A549 (cell line): ENCODE data around the gene LIPH. TPM values are rescaled to one million over a fixed set of nuclear protein-coding genes. Genes with fewer than 3 reads are reported as not detected.

ENCODE experiments used
- ATAC-seq, 2 experiments: fragments of 200-7000 bp in 1 of 2; fragments of >200 bp in 1 of 2; cut with Nextera tagmentation in 1 of 2; cut with Tn5 transposase in 1 of 2; 3 replicates each; pipeline versions ENCODE4 v1.8.0 to v1.9.1; 2018 to 2020; ENCODE audit warnings: mild to moderate bottlenecking in 1 of 2, moderate library complexity in 1 of 2
- CTCF ChIA-PET: fragments of 300-600 bp; sonication (Branson Sonifier 250); formaldehyde crosslinking; extraction: SDS; loops from one replicate; lab custom pipeline; 2021; ENCODE audit warnings: antibody characterized with exemption, inconsistent platforms; lab: Yijun Ruan, JAX
- POLR2A ChIA-PET: fragments of 350-600 bp; formaldehyde crosslinking; extraction: SDS; loops from one replicate; lab custom pipeline; 2021; ENCODE audit warnings: antibody characterized with exemption, inconsistent platforms; lab: Yijun Ruan, JAX
- DNase-seq, 2 experiments: peaks; one replicate each; pipeline versions ENCODE4 v3.0.0 to v3.0.0-alpha.2; 2011 to 2016; ENCODE audit warnings: low read depth in 1 of 2, low spot score in 1 of 2
- FAIRE-seq: peaks from 2 replicates; lab custom pipeline; 2011; peaks lifted over from hg19 to GRCh38; lab: Jason Lieb, UNC
- H3K27ac ChIP-seq, 2 experiments: fragments of >200 bp; sonication (Bioruptor Twin); formaldehyde crosslinking; 3 replicates each; pipeline ENCODE4 v1.5.1; 2016 to 2017
- H3K4me1 ChIP-seq: fragments of >200 bp; sonication (Bioruptor Twin); formaldehyde crosslinking; 3 replicates; pipeline ENCODE4 v1.6.1; 2016
- H3K4me2 ChIP-seq: fragments of >200 bp; sonication (Bioruptor Twin); formaldehyde crosslinking; 3 replicates; pipeline ENCODE4 v1.6.1; 2016
- H3K4me3 ChIP-seq: fragments of >200 bp; sonication (Bioruptor Twin); formaldehyde crosslinking; 3 replicates; pipeline ENCODE4 v1.5.1; 2016
- H3K9me3 ChIP-seq: fragments of >200 bp; sonication (Bioruptor Twin); formaldehyde crosslinking; 3 replicates; pipeline ENCODE4 v1.6.1; 2016
- CHD2 ChIP-seq: fragments of 150-350 bp; IDR thresholded peaks from 2 replicates; pipeline ENCODE4 v1.6.1; 2014; ENCODE audit warnings: low read length; ENCODE audit not compliant: partially characterized antibody
- CHD4 ChIP-seq: fragments of 200-600 bp; sonication (generic); IDR thresholded peaks from 2 replicates; pipeline ENCODE4 v1.6.1; 2016; ENCODE audit warnings: antibody characterized with exemption, mild to moderate bottlenecking, borderline replicate concordance
- EHF ChIP-seq: fragments of 250-450 bp; sonication (Bioruptor Pico); IDR thresholded peaks from 2 replicates; pipeline ENCODE4 v1.5.0; 2020; ENCODE audit warnings: mild to moderate bottlenecking
- EHMT2 ChIP-seq: fragments of 200-600 bp; sonication (generic); IDR thresholded peaks from 2 replicates; pipeline ENCODE4 v1.6.1; 2016; ENCODE audit warnings: antibody characterized with exemption, low read depth, mild to moderate bottlenecking, moderate library complexity
- HDAC2 ChIP-seq: fragments of 200-600 bp; sonication (generic); IDR thresholded peaks from 2 replicates; pipeline ENCODE4 v1.6.1; 2016
- HOXA7 ChIP-seq: fragments of 250-450 bp; sonication (Bioruptor Pico); IDR thresholded peaks from 2 replicates; pipeline ENCODE4 v1.5.0; 2020; ENCODE audit warnings: mild to moderate bottlenecking, moderate library complexity
- JUN ChIP-seq, 2 experiments: fragments of >200 bp; sonication (Bioruptor Twin); formaldehyde crosslinking; IDR thresholded peaks; 2 replicates in 1 of 2; 3 replicates in 1 of 2; pipeline ENCODE4 v1.6.1; 2016 to 2017
- JUNB ChIP-seq: fragments of >200 bp; sonication (Bioruptor Twin); formaldehyde crosslinking; IDR thresholded peaks from 2 replicates; pipeline ENCODE4 v1.6.1; 2016
- KDM5A ChIP-seq: fragments of 200-600 bp; sonication (generic); IDR thresholded peaks from 2 replicates; pipeline ENCODE4 v1.6.1; 2016; ENCODE audit warnings: antibody characterized with exemption, mild to moderate bottlenecking
- MYC ChIP-seq: IDR thresholded peaks from 2 replicates; pipeline ENCODE4 v1.6.1; 2012; ENCODE audit warnings: mild to moderate bottlenecking, inconsistent platforms, low read length, improper control_type of control experiment, borderline replicate concordance
- NR3C1 ChIP-seq: fragments of >200 bp; sonication (Bioruptor Twin); formaldehyde crosslinking; IDR thresholded peaks from 3 replicates; pipeline ENCODE4 v1.6.1; 2017
- PBX3 ChIP-seq: IDR thresholded peaks from 2 replicates; pipeline ENCODE4 v1.6.1; 2012
- RARB ChIP-seq: fragments of 250-450 bp; sonication (Bioruptor Pico); IDR thresholded peaks from 2 replicates; pipeline ENCODE4 v1.8.0; 2021; ENCODE audit warnings: mild to moderate bottlenecking, moderate library complexity
- RCOR1 ChIP-seq: fragments of 150-350 bp; IDR thresholded peaks from 2 replicates; pipeline ENCODE4 v1.6.1; 2014; ENCODE audit warnings: antibody characterized with exemption, low read length, low read depth
- RFX5 ChIP-seq: fragments of 450-650 bp; IDR thresholded peaks from 2 replicates; pipeline ENCODE4 v1.7.1; 2014; ENCODE audit warnings: antibody characterized with exemption, mild to moderate bottlenecking, moderate library complexity
- SMC3 ChIP-seq: fragments of >200 bp; sonication (Bioruptor Twin); formaldehyde crosslinking; IDR thresholded peaks from 3 replicates; pipeline ENCODE4 v1.6.1; 2018; ENCODE audit warnings: inconsistent platforms
- SREBF2 ChIP-seq: fragments of 450-650 bp; IDR thresholded peaks from 2 replicates; pipeline ENCODE4 v1.6.1; 2014; ENCODE audit warnings: mild to moderate bottlenecking, moderate library complexity
- TFCP2L1 ChIP-seq: fragments of 250-450 bp; sonication (Bioruptor Pico); IDR thresholded peaks from 2 replicates; pipeline ENCODE4 v1.5.0; 2021; ENCODE audit warnings: mild to moderate bottlenecking
- ZC3H11A ChIP-seq: fragments of 450-650 bp; IDR thresholded peaks from 2 replicates; pipeline ENCODE4 v1.6.1; 2014; ENCODE audit warnings: antibody characterized with exemption, mild to moderate bottlenecking
- ZNF302 ChIP-seq: fragments of 250-450 bp; sonication (Bioruptor Pico); IDR thresholded peaks from 2 replicates; pipeline ENCODE4 v1.9.0; 2021; ENCODE audit warnings: inconsistent platforms, mild to moderate bottlenecking, moderate library complexity
- WGBS: methylation state at CpG from one replicate; pipeline ENCODE4 v1.1.6; 2017; ENCODE audit errors: missing lambda C conversion rate; 5-methylcytosine and 5-hydroxymethylcytosine counted together
- polyA plus RNA-seq, 4 experiments: library from polyadenylated mRNA; depleted of rRNA in 3 of 4; stranded (reverse); fragments of >200 nt; fragmentation: RNase III in 1 of 4; extraction: RNeasy Plus Mini Kit Qiagen cat#74134 plus additional on column Dnase treatment in 1 of 4; gene quantifications; 2 replicates in 3 of 4; 3 replicates in 1 of 4; pipeline ENCODE4 v1.2.3, GENCODE V29; 2011 to 2017
- TF ChIP-seq, protein P1 (sequence below): fragments of 250-450 bp; sonication (Bioruptor Pico); IDR thresholded peaks from 2 replicates; pipeline ENCODE4 v1.5.0; 2020; ENCODE audit warnings: low read depth, mild to moderate bottlenecking, moderate library complexity
- TF ChIP-seq, protein P2 (sequence below): fragments of 200-600 bp; sonication (generic); IDR thresholded peaks from 2 replicates; pipeline ENCODE4 v1.6.1; 2016; ENCODE audit warnings: antibody characterized with exemption, mild to moderate bottlenecking, moderate library complexity
- TF ChIP-seq, protein P3 (sequence below): fragments of 250-450 bp; sonication (Bioruptor Pico); IDR thresholded peaks from 2 replicates; pipeline ENCODE4 v1.5.0; 2021; ENCODE audit warnings: mild to moderate bottlenecking, moderate library complexity, borderline replicate concordance

Gene LIPH
- polyA plus RNA-seq, 2 of the 4 experiments (the other 2 are of a cell fraction): 6.9 to 34.9 TPM

DNA sequence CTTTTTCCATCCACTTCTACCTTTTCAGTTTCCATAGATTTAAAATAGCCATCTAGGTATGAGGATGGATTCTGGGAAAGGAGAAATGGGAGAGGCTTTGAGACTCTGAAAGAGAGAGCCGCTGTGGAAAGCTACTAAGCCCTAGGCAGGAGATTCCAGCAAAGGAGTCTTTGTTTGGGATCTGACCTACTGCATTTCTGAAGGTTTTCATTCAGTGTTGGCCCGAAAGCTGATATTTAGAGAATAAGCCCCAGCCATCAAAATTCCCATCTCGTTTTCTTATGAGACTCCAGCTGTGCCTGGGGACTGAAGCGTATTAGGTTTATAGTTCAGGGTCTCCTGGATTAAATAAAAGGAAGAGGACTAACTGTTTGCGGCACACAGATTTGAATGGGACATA, 19.5 kb downstream of the LIPH start:
- ATAC-seq: no peak
- H3K27ac ChIP-seq: peak overlapping the region in 1 of 2 experiments; percentile 12; a peak in 1 of 6 replicates
- no peak for FAIRE-seq
- DNase-seq: no peak
- WGBS: 69% methylated on average over 5 of the region's 5 CpGs
- H3K4me1 ChIP-seq: peaks cover 19% of the 10 kb centered on the region
- H3K4me3 ChIP-seq: no peak overlapping the region
- ChIA-PET POLR2A (no interaction called here), CTCF (interaction anchor here (0.8 to 1.1 kb wide), 2 partner anchors 10 to 71 kb away, joined by 3 read pairs; no protein-coding TSS in a partner anchor)
- H3K9me3 ChIP-seq: no peaks in the 10 kb centered on the region
- no peak overlapping the region for H3K4me2 ChIP-seq
- TF ChIP-seq EHMT2 (no peak), CHD4 (no peak), MYC (no peak), HDAC2 (no peak), SMC3 (no peak)
- TF ChIP-seq, protein P1, sequence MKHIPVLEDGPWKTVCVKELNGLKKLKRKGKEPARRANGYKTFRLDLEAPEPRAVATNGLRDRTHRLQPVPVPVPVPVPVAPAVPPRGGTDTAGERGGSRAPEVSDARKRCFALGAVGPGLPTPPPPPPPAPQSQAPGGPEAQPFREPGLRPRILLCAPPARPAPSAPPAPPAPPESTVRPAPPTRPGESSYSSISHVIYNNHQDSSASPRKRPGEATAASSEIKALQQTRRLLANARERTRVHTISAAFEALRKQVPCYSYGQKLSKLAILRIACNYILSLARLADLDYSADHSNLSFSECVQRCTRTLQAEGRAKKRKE (CRISPR knock-in tag): no peak

- no peak for DNase-seq
- Histone ChIP-seq H3K27ac (no peak overlapping the region), H3K9me3 (no peaks in the 10 kb centered on the region), H3K4me3 (no peak overlapping the region), H3K4me1 (peaks cover 13% of the 10 kb centered on the region; the same call in 1 of the 3 replicates), H3K4me2 (no peak overlapping the region)
- no peak for FAIRE-seq
- ChIA-PET POLR2A (no interaction called here), CTCF (interaction anchor here (3.4 kb wide), 1 partner anchor 28 kb away, joined by 19 read pairs; no protein-coding TSS in a partner anchor)
- no peak for TF ChIP-seq SMC3
- TF ChIP-seq, protein P2, sequence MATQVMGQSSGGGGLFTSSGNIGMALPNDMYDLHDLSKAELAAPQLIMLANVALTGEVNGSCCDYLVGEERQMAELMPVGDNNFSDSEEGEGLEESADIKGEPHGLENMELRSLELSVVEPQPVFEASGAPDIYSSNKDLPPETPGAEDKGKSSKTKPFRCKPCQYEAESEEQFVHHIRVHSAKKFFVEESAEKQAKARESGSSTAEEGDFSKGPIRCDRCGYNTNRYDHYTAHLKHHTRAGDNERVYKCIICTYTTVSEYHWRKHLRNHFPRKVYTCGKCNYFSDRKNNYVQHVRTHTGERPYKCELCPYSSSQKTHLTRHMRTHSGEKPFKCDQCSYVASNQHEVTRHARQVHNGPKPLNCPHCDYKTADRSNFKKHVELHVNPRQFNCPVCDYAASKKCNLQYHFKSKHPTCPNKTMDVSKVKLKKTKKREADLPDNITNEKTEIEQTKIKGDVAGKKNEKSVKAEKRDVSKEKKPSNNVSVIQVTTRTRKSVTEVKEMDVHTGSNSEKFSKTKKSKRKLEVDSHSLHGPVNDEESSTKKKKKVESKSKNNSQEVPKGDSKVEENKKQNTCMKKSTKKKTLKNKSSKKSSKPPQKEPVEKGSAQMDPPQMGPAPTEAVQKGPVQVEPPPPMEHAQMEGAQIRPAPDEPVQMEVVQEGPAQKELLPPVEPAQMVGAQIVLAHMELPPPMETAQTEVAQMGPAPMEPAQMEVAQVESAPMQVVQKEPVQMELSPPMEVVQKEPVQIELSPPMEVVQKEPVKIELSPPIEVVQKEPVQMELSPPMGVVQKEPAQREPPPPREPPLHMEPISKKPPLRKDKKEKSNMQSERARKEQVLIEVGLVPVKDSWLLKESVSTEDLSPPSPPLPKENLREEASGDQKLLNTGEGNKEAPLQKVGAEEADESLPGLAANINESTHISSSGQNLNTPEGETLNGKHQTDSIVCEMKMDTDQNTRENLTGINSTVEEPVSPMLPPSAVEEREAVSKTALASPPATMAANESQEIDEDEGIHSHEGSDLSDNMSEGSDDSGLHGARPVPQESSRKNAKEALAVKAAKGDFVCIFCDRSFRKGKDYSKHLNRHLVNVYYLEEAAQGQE: no peak
- no peak for TF ChIP-seq RCOR1
- TF ChIP-seq RFX5: no peak
- no peak for TF ChIP-seq JUNB
- no peak for TF ChIP-seq EHF
- no peak for TF ChIP-seq KDM5A
- no peak for TF ChIP-seq HOXA7 (CRISPR knock-in tag)
- TF ChIP-seq TFCP2L1 (CRISPR knock-in tag): no peak
- TF ChIP-seq CHD4: no peak
- no peak for TF ChIP-seq ZC3H11A
- no peak for TF ChIP-seq JUN (IDR thresholded peaks at IDR 0.05)
- no peak for TF ChIP-seq RARB
- no peak for TF ChIP-seq NR3C1
- TF ChIP-seq, protein P3, sequence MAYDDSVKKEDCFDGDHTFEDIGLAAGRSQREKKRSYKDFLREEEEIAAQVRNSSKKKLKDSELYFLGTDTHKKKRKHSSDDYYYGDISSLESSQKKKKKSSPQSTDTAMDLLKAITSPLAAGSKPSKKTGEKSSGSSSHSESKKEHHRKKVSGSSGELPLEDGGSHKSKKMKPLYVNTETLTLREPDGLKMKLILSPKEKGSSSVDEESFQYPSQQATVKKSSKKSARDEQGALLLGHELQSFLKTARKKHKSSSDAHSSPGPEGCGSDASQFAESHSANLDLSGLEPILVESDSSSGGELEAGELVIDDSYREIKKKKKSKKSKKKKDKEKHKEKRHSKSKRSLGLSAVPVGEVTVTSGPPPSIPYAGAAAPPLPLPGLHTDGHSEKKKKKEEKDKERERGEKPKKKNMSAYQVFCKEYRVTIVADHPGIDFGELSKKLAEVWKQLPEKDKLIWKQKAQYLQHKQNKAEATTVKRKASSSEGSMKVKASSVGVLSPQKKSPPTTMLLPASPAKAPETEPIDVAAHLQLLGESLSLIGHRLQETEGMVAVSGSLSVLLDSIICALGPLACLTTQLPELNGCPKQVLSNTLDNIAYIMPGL (CRISPR knock-in tag): no peak
- no peak for TF ChIP-seq PBX3
- TF ChIP-seq ZNF302 (CRISPR knock-in tag): no peak
- no peak for TF ChIP-seq CHD2
- TF ChIP-seq SREBF2: no peak
- 71% methylated on average over 5 of the region's 5 CpGs for WGBS
- ATAC-seq: no peak
Observed at GRCh38 chr3:185530856-185531255, 21.5 kb downstream of the LIPH start.
